ENCODE data around the gene ZNF627.
A peak's percentile ranks its signal among the peaks of the same experiment; 100 is the strongest.

The ZNF627 gene

DNA sequence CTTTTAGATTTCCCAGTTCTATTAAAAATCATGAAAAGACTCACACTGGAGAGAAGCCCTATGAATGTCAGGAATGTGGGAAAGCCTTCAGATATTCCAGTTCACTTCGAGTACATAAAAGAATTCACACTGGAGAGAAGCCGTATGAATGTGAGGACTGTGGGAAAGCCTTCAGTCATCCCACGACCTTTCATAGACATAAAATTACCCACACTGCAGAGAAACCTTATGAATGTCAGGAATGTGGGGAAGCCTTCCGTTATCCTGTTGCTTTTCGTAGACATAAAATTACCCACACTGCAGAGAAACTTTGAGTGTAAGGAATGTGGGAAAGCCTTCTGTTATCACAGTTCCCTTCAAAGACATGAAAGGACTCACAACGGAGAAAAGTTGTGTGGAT lies 55.2 kb downstream of the ZNF627 start:
- Histone ChIP-seq H3K9me3 (ENCODE audit: severe bottlenecking) (no peaks in the 10 kb centered on the region), H3K36me3 (ENCODE audit: low read depth) (peaks cover 45% of the 10 kb centered on the region), H3K27ac (ENCODE audit: poor library complexity, severe bottlenecking) (no peak overlapping the region), H3K4me3 (ENCODE audit: severe bottlenecking) (no peak overlapping the region), H3K27me3 (ENCODE audit: insufficient read depth, poor library complexity, severe bottlenecking) (no peaks in the 10 kb centered on the region), H3K4me1 (ENCODE audit: insufficient read depth, poor library complexity, severe bottlenecking) (no peaks in the 10 kb centered on the region)
- DNase-seq (ENCODE audit: low spot score) (no peak), ATAC-seq (ENCODE audit: low read depth) (no peak)
- TF ChIP-seq, protein P1, sequence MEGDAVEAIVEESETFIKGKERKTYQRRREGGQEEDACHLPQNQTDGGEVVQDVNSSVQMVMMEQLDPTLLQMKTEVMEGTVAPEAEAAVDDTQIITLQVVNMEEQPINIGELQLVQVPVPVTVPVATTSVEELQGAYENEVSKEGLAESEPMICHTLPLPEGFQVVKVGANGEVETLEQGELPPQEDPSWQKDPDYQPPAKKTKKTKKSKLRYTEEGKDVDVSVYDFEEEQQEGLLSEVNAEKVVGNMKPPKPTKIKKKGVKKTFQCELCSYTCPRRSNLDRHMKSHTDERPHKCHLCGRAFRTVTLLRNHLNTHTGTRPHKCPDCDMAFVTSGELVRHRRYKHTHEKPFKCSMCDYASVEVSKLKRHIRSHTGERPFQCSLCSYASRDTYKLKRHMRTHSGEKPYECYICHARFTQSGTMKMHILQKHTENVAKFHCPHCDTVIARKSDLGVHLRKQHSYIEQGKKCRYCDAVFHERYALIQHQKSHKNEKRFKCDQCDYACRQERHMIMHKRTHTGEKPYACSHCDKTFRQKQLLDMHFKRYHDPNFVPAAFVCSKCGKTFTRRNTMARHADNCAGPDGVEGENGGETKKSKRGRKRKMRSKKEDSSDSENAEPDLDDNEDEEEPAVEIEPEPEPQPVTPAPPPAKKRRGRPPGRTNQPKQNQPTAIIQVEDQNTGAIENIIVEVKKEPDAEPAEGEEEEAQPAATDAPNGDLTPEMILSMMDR (IDR thresholded peaks at IDR 0.05; ENCODE audit: poor library complexity, severe bottlenecking): no peak

DNA sequence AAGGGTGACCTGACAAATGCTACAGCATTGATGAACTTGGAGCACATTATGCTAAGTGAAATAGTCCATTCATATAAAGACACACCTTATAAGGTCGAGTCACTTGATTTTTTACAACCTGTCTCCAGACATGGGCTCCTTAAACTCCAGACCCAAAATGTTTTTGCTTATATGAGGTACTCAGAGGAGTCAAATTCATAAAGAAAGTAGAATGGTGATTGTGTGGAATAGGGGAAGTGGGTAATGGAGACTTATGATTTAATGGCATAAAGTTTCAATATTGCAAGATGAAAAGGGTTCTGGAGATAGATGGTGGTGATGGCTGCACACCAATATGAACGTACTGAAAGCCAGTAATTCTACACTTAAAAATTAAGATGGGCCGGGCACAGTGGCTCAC lies 59.3 kb downstream of the ZNF627 start:
- Histone ChIP-seq H3K27me3 (ENCODE audit: insufficient read depth, poor library complexity, severe bottlenecking) (no peaks in the 10 kb centered on the region), H3K4me1 (ENCODE audit: insufficient read depth, poor library complexity, severe bottlenecking) (no peaks in the 10 kb centered on the region), H3K9me3 (ENCODE audit: severe bottlenecking) (no peaks in the 10 kb centered on the region), H3K4me3 (ENCODE audit: severe bottlenecking) (no peak overlapping the region), H3K36me3 (ENCODE audit: low read depth) (peaks cover 21% of the 10 kb centered on the region), H3K27ac (ENCODE audit: poor library complexity, severe bottlenecking) (no peak overlapping the region)
- ATAC-seq (ENCODE audit: low read depth) (no peak), DNase-seq (ENCODE audit: low spot score) (no peak)
- TF ChIP-seq, protein P1 (IDR thresholded peaks at IDR 0.05; ENCODE audit: poor library complexity, severe bottlenecking): no peak

DNA sequence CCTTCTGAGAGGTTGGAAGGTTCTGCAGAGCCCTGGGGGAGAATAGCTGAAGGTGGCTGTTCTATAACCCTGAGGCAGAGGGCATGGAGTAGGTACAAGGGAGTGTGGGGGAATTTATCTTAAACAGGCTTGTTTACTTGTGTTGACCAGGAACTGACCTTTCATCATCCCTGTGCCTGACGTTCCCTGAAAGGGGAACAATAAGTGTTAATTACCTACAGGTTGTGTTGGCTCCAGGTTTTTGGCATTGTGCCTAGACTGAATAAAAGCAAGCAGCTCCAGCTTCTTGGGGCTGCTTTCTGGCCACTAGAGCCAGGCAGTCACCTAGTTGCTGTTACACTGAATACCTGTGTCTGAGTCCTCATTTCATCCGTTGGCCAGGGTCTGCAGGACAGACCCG lies 60.0 kb downstream of the ZNF627 start:
- Histone ChIP-seq H3K9me3 (ENCODE audit: severe bottlenecking) (no peaks in the 10 kb centered on the region), H3K4me3 (ENCODE audit: severe bottlenecking) (no peak overlapping the region), H3K36me3 (ENCODE audit: low read depth) (peaks cover 13% of the 10 kb centered on the region), H3K27me3 (ENCODE audit: insufficient read depth, poor library complexity, severe bottlenecking) (no peaks in the 10 kb centered on the region), H3K4me1 (ENCODE audit: insufficient read depth, poor library complexity, severe bottlenecking) (no peaks in the 10 kb centered on the region), H3K27ac (ENCODE audit: poor library complexity, severe bottlenecking) (no peak overlapping the region)
- DNase-seq (ENCODE audit: low spot score) (no peak), ATAC-seq (ENCODE audit: low read depth) (no peak)
- TF ChIP-seq, protein P1 (IDR thresholded peaks at IDR 0.05; ENCODE audit: poor library complexity, severe bottlenecking): no peak

GRCh38 chr19:11658970-11659369 lies 61.7 kb downstream of the ZNF627 start:
- no peak overlapping the region for H3K4me3 ChIP-seq (ENCODE audit: severe bottlenecking)
- 0 out of 2 replicates have a peak, but pooled peaks cover 3% of the 10 kb centered on the region for H3K36me3 ChIP-seq (ENCODE audit: low read depth)
- H3K27me3 ChIP-seq (ENCODE audit: insufficient read depth, poor library complexity, severe bottlenecking): no peaks in the 10 kb centered on the region
- no peak for DNase-seq (ENCODE audit: low spot score)
- no peaks in the 10 kb centered on the region for H3K4me1 ChIP-seq (ENCODE audit: insufficient read depth, poor library complexity, severe bottlenecking)
- H3K9me3 ChIP-seq (ENCODE audit: severe bottlenecking): no peaks in the 10 kb centered on the region
- TF ChIP-seq, protein P1 (IDR thresholded peaks at IDR 0.05; ENCODE audit: poor library complexity, severe bottlenecking): no peak
- ATAC-seq (ENCODE audit: low read depth): no peak
- H3K27ac ChIP-seq (ENCODE audit: poor library complexity, severe bottlenecking): no peak overlapping the region

GRCh38 chr19:11659612-11660011 lies 62.3 kb downstream of the ZNF627 start:
- H3K27me3 ChIP-seq (ENCODE audit: insufficient read depth, poor library complexity, severe bottlenecking): no peaks in the 10 kb centered on the region
- 0 out of 2 replicates have a peak, but pooled peaks cover 3% of the 10 kb centered on the region for H3K36me3 ChIP-seq (ENCODE audit: low read depth)
- TF ChIP-seq, protein P1 (IDR thresholded peaks at IDR 0.05; ENCODE audit: poor library complexity, severe bottlenecking): peak; percentile 61
- H3K4me1 ChIP-seq (ENCODE audit: insufficient read depth, poor library complexity, severe bottlenecking): no peaks in the 10 kb centered on the region
- H3K4me3 ChIP-seq (ENCODE audit: severe bottlenecking): no peak overlapping the region
- ATAC-seq (ENCODE audit: low read depth) (no peak), DNase-seq (ENCODE audit: low spot score) (no peak)
- no peaks in the 10 kb centered on the region for H3K9me3 ChIP-seq (ENCODE audit: severe bottlenecking)
- no peak overlapping the region for H3K27ac ChIP-seq (ENCODE audit: poor library complexity, severe bottlenecking)

Measured in RWPE2 (cell line).